WTC11 (cell line): ENCODE results near the gene AMOTL1. TPM values are rescaled to one million over a fixed set of nuclear protein-coding genes. Genes with fewer than 3 reads are reported as not detected.

ENCODE experiments used
- ATAC-seq: fragments of 200-7000 bp; cut with Tn5 transposase; 2 replicates; pipeline ENCODE4 v1.10.0; 2021; ENCODE audit warnings: mild to moderate bottlenecking, moderate library complexity
- CTCF ChIA-PET: fragments of 300-600 bp; sonication (Branson Sonifier 250); formaldehyde crosslinking; loops from one replicate; lab custom pipeline; 2021; ENCODE audit warnings: antibody characterized with exemption; lab: Charles Lee
- POLR2A ChIA-PET: fragments of 350-600 bp; sonication (Branson Sonifier 250); formaldehyde crosslinking; loops from one replicate; lab custom pipeline; 2021; ENCODE audit warnings: antibody characterized with exemption; lab: Charles Lee
- DNase-seq: peaks from one replicate; pipeline ENCODE4 v3.0.0; 2021; ENCODE audit warnings: low spot score
- H3K27ac Mint-ChIP-seq: 2 replicates; pipeline ENCODE4 v1.8.0; 2021; ENCODE audit warnings: mixed read lengths
- H3K27me3 Mint-ChIP-seq: 2 replicates; pipeline ENCODE4 v1.8.0; 2021; ENCODE audit warnings: low read depth, mild to moderate bottlenecking, moderate library complexity, mixed read lengths
- H3K36me3 Mint-ChIP-seq: 2 replicates; pipeline ENCODE4 v1.8.0; 2021; ENCODE audit warnings: mixed read lengths
- H3K4me1 Mint-ChIP-seq: 2 replicates; pipeline ENCODE4 v1.8.0; 2022; ENCODE audit warnings: mixed read lengths
- H3K4me3 Mint-ChIP-seq: 2 replicates; pipeline ENCODE4 v1.8.0; 2021; ENCODE audit warnings: mild to moderate bottlenecking, moderate library complexity, mixed read lengths
- H3K9me3 Mint-ChIP-seq: 2 replicates; pipeline ENCODE4 v1.8.0; 2021; ENCODE audit warnings: mixed read lengths
- CBFB ChIP-seq: sonication (generic); formaldehyde crosslinking; IDR thresholded peaks from 2 replicates; pipeline ENCODE4 v1.8.1; 2022; ENCODE audit warnings: mild to moderate bottlenecking, low read depth, missing genetic modification reagents
- CREB1 ChIP-seq: sonication (generic); formaldehyde crosslinking; IDR thresholded peaks from 2 replicates; pipeline ENCODE4 v1.8.0; 2023; ENCODE audit warnings: mild to moderate bottlenecking, missing genetic modification reagents
- CREM ChIP-seq: sonication (generic); formaldehyde crosslinking; IDR thresholded peaks from 2 replicates; pipeline ENCODE4 v1.8.1; 2022; ENCODE audit warnings: mild to moderate bottlenecking, missing genetic modification reagents, moderate library complexity
- ELF4 ChIP-seq: sonication (generic); formaldehyde crosslinking; IDR thresholded peaks from 2 replicates; pipeline ENCODE4 v1.8.1; 2022; ENCODE audit warnings: low read depth, mild to moderate bottlenecking, moderate library complexity, missing genetic modification reagents
- ESRRA ChIP-seq: sonication (generic); formaldehyde crosslinking; IDR thresholded peaks from 2 replicates; pipeline ENCODE4 v1.8.1; 2022; ENCODE audit warnings: mild to moderate bottlenecking, missing genetic modification reagents, borderline replicate concordance
- ETV6 ChIP-seq: sonication (generic); formaldehyde crosslinking; IDR thresholded peaks from 2 replicates; pipeline ENCODE4 v1.8.1; 2022; ENCODE audit warnings: mild to moderate bottlenecking, missing genetic modification reagents
- FOXP1 ChIP-seq: sonication (generic); formaldehyde crosslinking; IDR thresholded peaks from 2 replicates; pipeline ENCODE4 v1.8.0; 2022; ENCODE audit warnings: missing genetic modification reagents, mild to moderate bottlenecking, moderate library complexity, borderline replicate concordance
- JAZF1 ChIP-seq: fragments of 250-450 bp; sonication (Bioruptor Pico); IDR thresholded peaks from 2 replicates; pipeline ENCODE4 v1.9.0; 2021; ENCODE audit warnings: moderate library complexity, mild to moderate bottlenecking, inconsistent platforms
- JUN ChIP-seq: sonication (generic); formaldehyde crosslinking; IDR thresholded peaks from 2 replicates; pipeline ENCODE4 v1.8.0; 2023; ENCODE audit warnings: mild to moderate bottlenecking, missing genetic modification reagents
- KAT7 ChIP-seq: sonication (generic); formaldehyde crosslinking; IDR thresholded peaks from 2 replicates; pipeline ENCODE4 v1.8.1; 2023; ENCODE audit warnings: missing genetic modification reagents, mild to moderate bottlenecking, borderline replicate concordance
- NFYB ChIP-seq: sonication (generic); formaldehyde crosslinking; conservative IDR thresholded peaks from 2 replicates; pipeline ENCODE4 v1.8.0; 2022; ENCODE audit warnings: low read depth, missing genetic modification reagents
- OVOL2 ChIP-seq: fragments of 250-450 bp; sonication (Bioruptor Pico); IDR thresholded peaks from 2 replicates; pipeline ENCODE4 v1.9.0; 2021; ENCODE audit warnings: mild to moderate bottlenecking, borderline replicate concordance
- TEAD1 ChIP-seq: sonication (generic); formaldehyde crosslinking; IDR thresholded peaks from 2 replicates; pipeline ENCODE4 v1.8.0; 2022; ENCODE audit warnings: mild to moderate bottlenecking, missing genetic modification reagents
- ZBTB21 ChIP-seq: sonication (generic); formaldehyde crosslinking; IDR thresholded peaks from 2 replicates; pipeline ENCODE4 v1.8.1; 2023; ENCODE audit warnings: mild to moderate bottlenecking, missing genetic modification reagents, borderline replicate concordance
- ZNF121 ChIP-seq: sonication (generic); formaldehyde crosslinking; IDR thresholded peaks from 2 replicates; pipeline ENCODE4 v1.8.0; 2023; ENCODE audit warnings: missing genetic modification reagents
- ZNF317 ChIP-seq: sonication (generic); formaldehyde crosslinking; IDR thresholded peaks from 2 replicates; pipeline ENCODE4 v1.8.1; 2023; ENCODE audit warnings: low read depth, mild to moderate bottlenecking, moderate library complexity, missing genetic modification reagents, borderline replicate concordance
- total RNA-seq: library from RNA; stranded (reverse); gene quantifications from 3 replicates; pipeline ENCODE4 v1.2.3, GENCODE V29; 2021
- TF ChIP-seq, protein P1 (sequence below): sonication (generic); formaldehyde crosslinking; IDR thresholded peaks from 2 replicates; pipeline ENCODE4 v1.8.1; 2023; ENCODE audit warnings: mild to moderate bottlenecking, missing genetic modification reagents, moderate library complexity
- TF ChIP-seq, protein P2 (sequence below): fragments of 250-450 bp; sonication (Bioruptor Pico); conservative IDR thresholded peaks from 2 replicates; pipeline ENCODE4 v1.9.0; 2021; ENCODE audit warnings: mild to moderate bottlenecking
- TF ChIP-seq, protein P3 (sequence below): sonication (generic); formaldehyde crosslinking; IDR thresholded peaks from 2 replicates; pipeline ENCODE4 v1.8.0; 2022; ENCODE audit warnings: mild to moderate bottlenecking, missing genetic modification reagents
- TF ChIP-seq, protein P4 (sequence below): fragments of 250-450 bp; sonication (Bioruptor Pico); IDR thresholded peaks from 2 replicates; pipeline ENCODE4 v1.8.0; 2021; ENCODE audit warnings: mild to moderate bottlenecking

The AMOTL1 gene
- total RNA-seq, 1 experiment from 2014 or later = 39.8 TPM

DNA sequence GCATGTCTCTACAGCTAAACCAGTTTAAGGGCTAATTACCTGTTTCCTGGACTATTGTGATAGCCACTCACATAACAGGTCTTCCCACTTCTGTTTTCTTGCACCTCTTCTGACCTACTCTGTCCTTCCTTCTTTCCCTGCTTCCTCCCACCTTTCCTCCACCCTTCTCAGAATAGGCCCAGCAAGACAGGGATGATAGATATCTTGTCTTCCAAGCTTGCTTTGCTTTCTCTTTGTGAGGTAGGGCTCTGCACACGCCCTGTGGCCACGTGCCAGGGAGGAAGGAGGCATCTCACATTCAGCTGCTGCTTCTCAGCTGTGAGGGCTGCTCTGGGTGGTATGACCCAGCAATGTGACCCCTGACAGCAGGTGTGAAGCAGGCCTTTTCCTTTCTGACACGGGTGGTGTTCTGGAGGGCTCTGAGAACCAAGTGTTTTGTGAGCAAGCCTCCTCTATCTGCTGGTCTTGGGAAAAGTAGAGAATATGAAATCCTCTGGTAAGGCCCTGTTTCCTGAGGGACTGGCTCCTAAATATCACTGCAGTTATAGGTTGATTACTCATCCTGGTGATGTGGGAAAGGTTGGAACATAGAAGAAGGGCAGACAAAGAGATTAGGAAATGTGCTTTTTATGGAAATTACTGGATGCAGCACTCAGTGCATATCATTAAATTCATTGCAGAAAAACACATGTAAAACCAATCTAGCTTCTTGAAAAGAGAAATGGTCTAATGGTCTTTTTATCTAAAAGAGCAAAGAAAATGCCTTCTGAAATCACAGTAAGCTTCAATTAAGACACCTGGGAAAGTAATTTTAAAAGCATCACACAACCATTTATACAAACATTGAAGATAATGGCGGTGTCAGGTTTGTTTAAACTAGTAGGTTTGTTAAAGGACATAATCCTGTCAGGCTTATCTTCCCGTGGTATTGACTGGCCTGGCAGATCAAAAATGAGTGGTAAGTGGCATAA, 8.5 kb downstream of the AMOTL1 start:
- no peak for DNase-seq
- ChIA-PET POLR2A (no interaction called here), CTCF (interaction anchor here (1.0 to 2.2 kb wide), 3 partner anchors 10 to 35 kb away, joined by 3 to 11 read pairs (median 3); no protein-coding TSS in a partner anchor)
- Mint-ChIP-seq H3K9me3 (peaks cover 8% of the 10 kb centered on the region), H3K4me1 (peaks cover 60% of the 10 kb centered on the region), H3K36me3 (peaks cover 7% of the 10 kb centered on the region), H3K27ac (0 out of 2 replicates have a peak overlapping the region, but pooled peaks have one; percentile 2), H3K4me3 (no peak overlapping the region), H3K27me3 (no peaks in the 10 kb centered on the region)
- peak; percentile 64 for ATAC-seq
- TF ChIP-seq ETV6 (CRISPR knock-in tag) (peak; percentile 59; the same call in 1 of the 2 replicates), CREB1 (CRISPR knock-in tag) (no peak), NFYB (CRISPR knock-in tag) (no peak), TEAD1 (CRISPR knock-in tag) (0 out of 2 replicates have a peak, but pooled peaks have one; percentile 24)
- TF ChIP-seq, protein P1, sequence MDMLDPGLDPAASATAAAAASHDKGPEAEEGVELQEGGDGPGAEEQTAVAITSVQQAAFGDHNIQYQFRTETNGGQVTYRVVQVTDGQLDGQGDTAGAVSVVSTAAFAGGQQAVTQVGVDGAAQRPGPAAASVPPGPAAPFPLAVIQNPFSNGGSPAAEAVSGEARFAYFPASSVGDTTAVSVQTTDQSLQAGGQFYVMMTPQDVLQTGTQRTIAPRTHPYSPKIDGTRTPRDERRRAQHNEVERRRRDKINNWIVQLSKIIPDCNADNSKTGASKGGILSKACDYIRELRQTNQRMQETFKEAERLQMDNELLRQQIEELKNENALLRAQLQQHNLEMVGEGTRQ (CRISPR knock-in tag) = peak; percentile 58

DNA sequence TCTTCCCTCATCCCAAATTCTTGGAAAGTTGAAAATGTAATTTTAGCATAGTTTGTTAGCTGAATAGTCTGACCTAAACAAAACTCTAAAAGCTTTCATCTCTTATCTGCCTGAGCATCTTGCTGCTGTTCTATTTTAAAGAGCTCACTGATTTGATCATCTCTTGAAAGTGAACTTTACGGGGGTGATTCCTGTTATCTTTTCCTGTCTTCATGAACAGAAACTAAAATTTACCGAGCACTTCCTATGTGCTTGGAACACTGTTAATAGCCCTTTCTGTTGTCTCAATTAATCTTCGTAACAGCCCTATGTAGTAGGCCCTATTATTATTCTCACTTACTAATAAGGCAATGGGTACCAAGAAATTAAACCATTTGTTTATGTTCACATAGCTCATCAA, 12.3 kb downstream of the AMOTL1 start:
- no peak for ATAC-seq
- no peaks in the 10 kb centered on the region for H3K36me3 Mint-ChIP-seq
- DNase-seq = no peak
- H3K4me3 Mint-ChIP-seq = no peak overlapping the region
- no peak overlapping the region for H3K27ac Mint-ChIP-seq
- TF ChIP-seq CREM (CRISPR knock-in tag) (no peak), NFYB (CRISPR knock-in tag) (no peak), KAT7 (CRISPR knock-in tag) (no peak), CBFB (CRISPR knock-in tag) (no peak), JAZF1 (CRISPR knock-in tag) (no peak), ZNF317 (CRISPR knock-in tag) (no peak)
- TF ChIP-seq, protein P2, sequence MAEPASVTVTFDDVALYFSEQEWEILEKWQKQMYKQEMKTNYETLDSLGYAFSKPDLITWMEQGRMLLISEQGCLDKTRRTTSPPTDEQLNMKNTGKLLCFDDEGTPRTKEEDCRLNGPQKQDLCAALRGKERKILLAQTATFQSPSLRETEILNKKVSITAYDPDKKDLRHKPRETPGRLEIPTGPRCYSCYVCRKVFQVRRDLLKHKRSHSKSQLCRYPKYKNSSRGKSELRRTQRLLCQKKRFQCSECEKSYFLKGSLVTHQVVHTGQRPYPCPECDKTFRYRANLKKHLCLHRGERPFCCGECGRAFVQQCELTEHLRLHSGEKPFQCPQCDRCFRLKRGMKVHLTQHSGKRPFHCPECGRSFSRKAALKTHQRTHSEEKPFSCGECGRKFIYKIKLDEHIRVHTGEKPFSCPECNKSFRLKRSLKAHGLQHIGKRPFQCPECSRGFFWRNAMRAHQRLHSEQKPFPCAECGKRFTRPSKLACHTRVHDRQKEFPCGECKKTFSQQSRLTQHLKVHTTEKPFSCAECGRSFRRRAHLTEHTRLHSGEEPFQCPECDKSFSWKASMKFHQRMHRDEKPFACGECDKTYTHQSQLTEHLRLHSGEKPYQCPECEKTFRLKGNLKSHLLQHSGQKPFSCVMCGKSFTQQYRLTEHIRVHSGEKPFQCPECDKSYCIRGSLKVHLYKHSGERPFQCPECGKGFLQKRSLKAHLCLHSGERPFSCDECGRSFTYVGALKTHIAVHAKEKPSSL (CRISPR knock-in tag) = no peak
- no peaks in the 10 kb centered on the region for H3K27me3 Mint-ChIP-seq
- POLR2A ChIA-PET = no interaction called here
- H3K9me3 Mint-ChIP-seq = no peaks in the 10 kb centered on the region
- CTCF ChIA-PET = interaction anchor here (0.6 to 0.9 kb wide), 2 partner anchors 39 to 340 kb away, joined by 3 read pairs; no protein-coding TSS in a partner anchor
- H3K4me1 Mint-ChIP-seq = peaks cover 69% of the 10 kb centered on the region

DNA sequence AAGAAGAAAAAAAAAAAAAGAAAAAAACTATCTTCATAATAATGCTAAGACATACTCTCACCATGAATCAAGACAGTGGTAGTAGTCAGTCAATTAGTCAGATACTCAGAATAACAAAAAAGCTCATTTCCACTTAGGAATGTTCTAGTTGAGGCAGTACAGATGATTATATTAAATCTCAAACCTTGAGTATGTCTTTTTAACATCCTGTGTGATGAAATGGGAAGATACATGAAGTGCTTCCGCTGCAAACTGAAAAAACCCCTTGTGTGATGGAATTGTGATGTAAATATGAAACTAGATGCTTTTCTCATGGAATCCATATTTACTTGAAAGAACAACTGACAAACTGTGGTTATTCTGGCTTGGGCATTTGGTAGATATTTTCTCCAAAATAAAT, 13.7 kb downstream of the AMOTL1 start:
- ATAC-seq (no peak), DNase-seq (no peak)
- Mint-ChIP-seq H3K4me3 (no peak overlapping the region), H3K4me1 (peaks cover 62% of the 10 kb centered on the region)
- POLR2A ChIA-PET = interaction anchor here (0.7 kb wide), 1 partner anchor 104 kb away, joined by 3 read pairs; no protein-coding TSS in a partner anchor
- no peak for TF ChIP-seq ZBTB21 (CRISPR knock-in tag)
- TF ChIP-seq, all 79 proteins: peak for 0
- Mint-ChIP-seq H3K36me3 (no peaks in the 10 kb centered on the region), H3K9me3 (no peaks in the 10 kb centered on the region), H3K27me3 (no peaks in the 10 kb centered on the region), H3K27ac (no peak overlapping the region)
- CTCF ChIA-PET = no interaction called here

DNA sequence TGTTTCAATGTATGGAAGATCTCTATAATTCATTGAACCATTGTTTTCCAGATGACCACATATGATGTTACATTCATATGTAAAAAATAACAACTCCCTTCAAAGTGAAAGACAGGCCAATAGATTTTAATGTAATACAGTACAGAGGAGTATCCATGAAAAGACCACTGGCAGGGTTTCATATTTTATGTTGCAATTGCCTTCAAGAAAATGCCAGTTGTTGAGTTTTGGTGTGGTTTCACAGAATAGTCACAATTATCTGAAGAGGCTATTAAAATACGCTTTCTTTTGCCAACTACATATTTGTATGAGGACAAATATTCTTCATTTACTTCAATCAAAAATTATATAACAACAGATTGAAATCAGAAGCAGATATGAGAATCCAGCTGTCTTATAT, 14.3 kb downstream of the AMOTL1 start:
- H3K36me3 Mint-ChIP-seq = no peaks in the 10 kb centered on the region
- ATAC-seq (no peak), DNase-seq (no peak)
- H3K27me3 Mint-ChIP-seq = no peaks in the 10 kb centered on the region
- peaks cover 59% of the 10 kb centered on the region for H3K4me1 Mint-ChIP-seq
- no peak overlapping the region for H3K27ac Mint-ChIP-seq
- no peak overlapping the region for H3K4me3 Mint-ChIP-seq
- ChIA-PET CTCF (no interaction called here), POLR2A (no interaction called here)
- no peaks in the 10 kb centered on the region for H3K9me3 Mint-ChIP-seq
- no peak for TF ChIP-seq ELF4 (CRISPR knock-in tag)
- TF ChIP-seq, protein P3, sequence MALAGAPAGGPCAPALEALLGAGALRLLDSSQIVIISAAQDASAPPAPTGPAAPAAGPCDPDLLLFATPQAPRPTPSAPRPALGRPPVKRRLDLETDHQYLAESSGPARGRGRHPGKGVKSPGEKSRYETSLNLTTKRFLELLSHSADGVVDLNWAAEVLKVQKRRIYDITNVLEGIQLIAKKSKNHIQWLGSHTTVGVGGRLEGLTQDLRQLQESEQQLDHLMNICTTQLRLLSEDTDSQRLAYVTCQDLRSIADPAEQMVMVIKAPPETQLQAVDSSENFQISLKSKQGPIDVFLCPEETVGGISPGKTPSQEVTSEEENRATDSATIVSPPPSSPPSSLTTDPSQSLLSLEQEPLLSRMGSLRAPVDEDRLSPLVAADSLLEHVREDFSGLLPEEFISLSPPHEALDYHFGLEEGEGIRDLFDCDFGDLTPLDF = no peak
- no peak for TF ChIP-seq FOXP1
- TF ChIP-seq NFYB (CRISPR knock-in tag) = no peak
- no peak for TF ChIP-seq ZNF317 (CRISPR knock-in tag)
- TF ChIP-seq JUN = no peak
- no peak for TF ChIP-seq ZNF121 (CRISPR knock-in tag)
- no peak for TF ChIP-seq OVOL2 (CRISPR knock-in tag)
- TF ChIP-seq, protein P4, sequence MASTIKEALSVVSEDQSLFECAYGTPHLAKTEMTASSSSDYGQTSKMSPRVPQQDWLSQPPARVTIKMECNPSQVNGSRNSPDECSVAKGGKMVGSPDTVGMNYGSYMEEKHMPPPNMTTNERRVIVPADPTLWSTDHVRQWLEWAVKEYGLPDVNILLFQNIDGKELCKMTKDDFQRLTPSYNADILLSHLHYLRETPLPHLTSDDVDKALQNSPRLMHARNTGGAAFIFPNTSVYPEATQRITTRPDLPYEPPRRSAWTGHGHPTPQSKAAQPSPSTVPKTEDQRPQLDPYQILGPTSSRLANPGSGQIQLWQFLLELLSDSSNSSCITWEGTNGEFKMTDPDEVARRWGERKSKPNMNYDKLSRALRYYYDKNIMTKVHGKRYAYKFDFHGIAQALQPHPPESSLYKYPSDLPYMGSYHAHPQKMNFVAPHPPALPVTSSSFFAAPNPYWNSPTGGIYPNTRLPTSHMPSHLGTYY = no peak
- no peak for TF ChIP-seq ESRRA (CRISPR knock-in tag)
